Mesendoderm (in vitro differentiated cells): ENCODE results near the gene TMEM132C. TPM values are rescaled to one million over a fixed set of nuclear protein-coding genes. Genes with fewer than 3 reads are reported as not detected.

ENCODE experiments used
- small RNA-seq: library from polyadenylated mRNA; stranded (forward); fragments of <200 nt; extraction: miRNeasy Mini kit (QIAGEN cat#:217004); gene quantifications from one replicate; pipeline ENCODE3, GENCODE V24; 2013; ENCODE audit not compliant: insufficient read depth

TMEM132C gene

Small RNAs within 50 kb of the gene (small RNA-seq; reads per million reads assigned to genes)
- 0.90 reads per million for gene MIR3612
- gene MIR4419B = not detected
